Anterior cingulate cortex (tissue), 58 donors: ENCODE data around the gene CCDC177.
A peak's percentile ranks its signal among the peaks of the same experiment; 100 is the strongest.

ENCODE experiments used
- DNase-seq, 58 donors: peaks; one replicate each; lab custom pipeline; 2025; lab: John Stamatoyannopoulos, UW

CCDC177 gene

DNA sequence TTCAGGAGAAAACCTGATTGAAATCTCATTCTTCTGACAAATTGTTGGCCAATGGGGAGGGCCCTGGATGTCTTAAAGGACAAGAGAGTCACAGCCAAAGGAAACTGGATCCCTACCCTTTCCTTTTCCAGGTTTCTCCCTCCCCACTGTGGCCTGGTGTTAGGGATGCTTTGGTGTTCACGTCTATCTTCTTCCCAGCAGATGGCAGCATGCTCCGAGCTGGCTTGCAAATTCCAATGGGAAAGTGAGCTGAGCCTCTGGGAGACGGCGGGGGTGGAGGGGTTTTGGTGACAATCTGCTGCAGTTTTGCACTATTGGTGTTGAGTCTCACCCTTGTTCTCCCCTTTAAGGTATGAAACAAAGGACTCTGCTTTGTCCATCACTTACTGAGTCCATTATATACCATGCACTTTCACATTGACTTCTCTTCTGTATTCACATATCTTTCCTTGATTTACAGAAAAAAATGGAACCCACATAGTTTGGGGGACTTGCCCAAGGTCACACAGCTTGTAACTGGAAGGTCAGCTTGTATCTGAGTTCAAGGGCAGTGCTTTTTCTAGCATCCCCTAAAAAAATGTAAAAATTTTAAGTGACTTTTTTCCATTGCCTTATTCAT, 39.3 kb downstream of the CCDC177 start:
- peak in 48 of 58 donors; percentile 3 to 76 (median 32) for DNase-seq

GRCh38 chr14:69532561-69533340, 41.9 kb downstream of the CCDC177 start:
- no peak for DNase-seq

DNA sequence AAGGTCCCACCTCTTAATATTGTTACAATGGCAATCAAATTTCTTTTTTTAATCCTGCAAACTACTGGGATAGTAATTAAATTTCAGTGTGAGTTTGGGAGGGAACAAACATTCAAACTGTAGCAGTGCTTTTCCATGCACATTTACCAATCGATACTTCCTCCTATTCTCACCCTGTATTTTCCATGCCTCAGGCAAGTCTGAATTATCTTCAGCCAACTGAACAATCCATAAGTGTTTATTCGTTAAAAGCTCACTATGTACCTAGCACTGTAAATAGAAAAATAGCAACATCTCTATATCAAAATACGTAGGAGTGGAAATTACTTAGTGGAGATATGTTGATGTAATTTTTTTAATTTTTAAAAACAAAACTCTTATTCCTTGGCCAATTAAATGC, 43.5 kb downstream of the CCDC177 start:
- no peak for DNase-seq

DNA sequence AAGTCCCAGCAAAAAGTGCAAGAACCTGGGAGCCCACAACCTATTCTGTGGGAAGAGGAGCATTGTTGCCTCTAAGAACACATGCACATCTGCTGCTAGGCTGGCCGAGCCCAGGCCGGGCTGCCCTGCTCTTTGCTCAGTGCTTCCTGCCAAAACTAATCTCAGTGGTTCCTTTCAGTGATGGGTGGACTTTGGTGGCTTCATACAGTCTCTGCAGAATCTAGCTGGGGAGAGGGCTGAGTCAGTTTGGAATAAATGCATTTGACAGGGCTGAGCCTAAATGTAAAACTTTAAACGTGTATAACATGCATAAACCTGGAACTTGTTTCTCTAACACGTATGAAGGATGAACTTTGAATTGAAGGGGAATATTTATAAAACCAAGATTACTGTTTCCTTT, 44.6 kb downstream of the CCDC177 start:
- no peak for DNase-seq

DNA sequence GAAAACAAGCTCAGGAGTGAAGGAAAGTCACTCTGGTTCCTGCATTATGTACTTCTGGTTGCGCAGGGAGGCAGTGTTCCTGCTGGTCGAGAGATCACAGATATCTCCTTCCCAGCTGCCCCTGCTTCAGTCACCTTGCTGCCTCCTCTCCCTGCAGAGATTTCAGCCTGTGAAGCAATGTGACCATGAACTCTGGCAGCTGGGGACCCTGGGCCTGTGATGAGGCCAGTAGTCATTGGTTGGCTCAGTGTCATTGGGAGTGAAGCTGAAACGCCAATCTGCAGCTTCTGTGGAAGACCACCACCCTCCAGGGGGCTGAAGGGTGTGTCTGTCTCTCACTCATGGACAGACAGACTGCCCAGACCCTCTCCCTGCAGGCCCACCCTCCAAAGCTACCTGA, 45.1 kb downstream of the CCDC177 start:
- no peak for DNase-seq

DNA sequence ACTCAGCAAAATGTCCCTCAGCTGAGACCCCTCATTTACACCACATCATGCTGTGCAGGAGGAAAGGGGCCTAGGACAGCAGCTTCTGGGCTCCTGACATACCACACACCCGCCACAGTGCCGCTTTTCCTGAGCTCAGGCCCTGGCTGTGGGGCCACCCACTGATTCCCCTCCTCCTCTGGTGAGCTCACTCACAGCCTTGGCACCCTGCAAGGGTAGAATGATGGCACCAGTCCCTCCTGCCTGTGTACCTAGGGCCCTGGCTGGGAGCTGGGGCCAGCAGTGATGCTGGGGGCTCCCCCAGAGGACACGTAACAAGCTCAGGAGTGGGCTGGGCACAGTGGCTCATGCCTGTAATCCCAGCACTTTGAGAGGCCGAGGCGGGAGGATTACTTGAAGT, 45.7 kb downstream of the CCDC177 start:
- no peak for DNase-seq

DNA sequence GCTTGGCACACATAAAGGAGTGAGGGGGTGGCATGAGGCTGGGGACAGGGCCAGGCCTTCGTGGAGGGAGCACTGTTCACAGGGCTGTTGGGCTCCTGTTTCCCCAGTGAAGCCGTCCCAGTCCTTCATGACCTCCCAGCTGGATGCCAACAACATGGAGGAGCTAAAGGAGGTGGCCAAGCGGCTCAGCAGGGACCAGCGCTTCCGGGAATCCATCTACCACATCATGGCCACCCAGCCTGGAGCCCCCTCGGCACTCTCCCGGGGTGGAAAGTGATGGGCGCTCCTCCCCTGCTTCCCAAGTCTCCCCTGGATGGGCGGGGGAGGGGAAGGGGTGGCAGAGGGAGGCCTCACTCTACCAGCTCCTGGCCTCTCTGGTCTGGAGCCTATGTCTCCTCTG, 46.5 kb downstream of the CCDC177 start:
- no peak for DNase-seq

DNA sequence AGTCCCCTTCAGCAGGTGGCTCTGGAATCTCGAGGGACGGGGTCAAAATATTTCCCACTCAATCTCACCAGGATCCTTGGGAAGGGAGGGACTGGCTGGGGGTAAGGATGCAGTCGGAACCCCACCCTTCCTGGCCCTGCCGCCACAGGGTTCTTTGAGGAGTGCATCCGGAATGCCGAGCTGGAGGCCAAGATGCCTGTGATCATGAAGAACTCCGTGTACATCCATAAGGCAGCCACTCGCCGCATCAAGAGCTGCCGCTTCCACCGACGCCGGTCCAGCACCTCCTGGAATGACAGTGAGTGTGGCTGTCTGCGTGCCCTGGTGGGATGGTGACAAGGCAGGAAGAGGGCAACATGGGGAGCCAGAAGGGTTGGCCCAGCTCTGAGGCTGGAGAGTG, 47.0 kb downstream of the CCDC177 start:
- no peak for DNase-seq

DNA sequence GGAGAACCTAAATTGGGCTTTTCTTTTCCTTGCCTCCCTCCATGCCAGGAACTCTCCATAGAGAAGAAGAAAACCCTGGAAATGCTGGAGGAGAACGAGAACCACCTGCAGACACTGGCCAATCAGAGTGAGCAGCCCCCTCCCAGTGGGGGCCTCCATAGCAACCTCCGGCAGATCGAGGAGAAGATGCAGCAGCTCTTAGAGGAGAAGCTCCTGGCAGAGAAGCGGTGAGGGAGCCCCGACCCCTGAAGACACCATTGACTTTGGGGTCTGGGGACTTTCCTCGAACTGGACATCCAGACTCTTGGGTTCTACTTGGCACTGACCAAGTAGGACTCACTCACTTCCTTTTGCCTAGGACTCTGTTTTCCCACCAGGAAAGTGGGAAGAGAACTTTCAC, 48.8 kb downstream of the CCDC177 start:
- DNase-seq, result no peak

GRCh38 chr14:69522026-69522425, 52.6 kb downstream of the CCDC177 start:
- DNase-seq, result no peak
